Vagina (tissue), 2 donors: ENCODE data around the gene KIAA1210.

ENCODE experiments used
- POLR2AphosphoS5 ChIP-seq, 2 donors: sonication (generic); formaldehyde crosslinking; IDR thresholded peaks; one replicate each; pipeline ENCODE4 v1.9.0; 2017; ENCODE audit warnings: antibody characterized with exemption in 2 of 2, mild to moderate bottlenecking in 2 of 2, low read depth in 1 of 2; ENCODE audit not compliant: insufficient read depth in 1 of 2
- TF ChIP-seq, protein P1 (sequence below), 3 experiments: fragments of 450-650 bp in 2 of 3; fragments of 200-600 bp in 1 of 3; sonication (generic) in 1 of 3; IDR thresholded peaks; one replicate each; pipeline ENCODE4 v1.5.1; 2017 to 2019; ENCODE audit warnings: antibody characterized with exemption in 3 of 3, mild to moderate bottlenecking in 2 of 3, moderate library complexity in 2 of 3

DNA sequence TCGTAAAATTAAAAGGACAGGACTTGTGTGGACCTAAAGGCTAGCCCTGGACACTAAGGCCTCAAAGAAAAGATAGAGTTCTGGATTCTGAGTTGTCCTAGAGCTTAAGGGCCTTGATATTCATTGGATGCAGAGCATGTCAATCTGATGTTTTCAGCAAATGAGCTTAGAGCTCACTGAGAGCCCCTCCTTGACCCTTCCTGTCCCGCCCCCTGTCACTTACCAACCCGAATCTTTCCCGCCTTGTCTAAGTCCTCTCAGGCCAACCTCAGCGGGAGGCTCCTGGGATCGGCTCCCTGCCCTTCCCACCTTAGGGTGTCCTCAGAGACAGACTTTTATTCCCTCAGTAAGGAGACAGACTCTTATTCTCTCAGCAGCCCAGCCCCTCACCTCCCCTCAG lies 54.9 kb downstream of the KIAA1210 start, which contains the start of gene CT47C1:
- TF ChIP-seq, protein P1, sequence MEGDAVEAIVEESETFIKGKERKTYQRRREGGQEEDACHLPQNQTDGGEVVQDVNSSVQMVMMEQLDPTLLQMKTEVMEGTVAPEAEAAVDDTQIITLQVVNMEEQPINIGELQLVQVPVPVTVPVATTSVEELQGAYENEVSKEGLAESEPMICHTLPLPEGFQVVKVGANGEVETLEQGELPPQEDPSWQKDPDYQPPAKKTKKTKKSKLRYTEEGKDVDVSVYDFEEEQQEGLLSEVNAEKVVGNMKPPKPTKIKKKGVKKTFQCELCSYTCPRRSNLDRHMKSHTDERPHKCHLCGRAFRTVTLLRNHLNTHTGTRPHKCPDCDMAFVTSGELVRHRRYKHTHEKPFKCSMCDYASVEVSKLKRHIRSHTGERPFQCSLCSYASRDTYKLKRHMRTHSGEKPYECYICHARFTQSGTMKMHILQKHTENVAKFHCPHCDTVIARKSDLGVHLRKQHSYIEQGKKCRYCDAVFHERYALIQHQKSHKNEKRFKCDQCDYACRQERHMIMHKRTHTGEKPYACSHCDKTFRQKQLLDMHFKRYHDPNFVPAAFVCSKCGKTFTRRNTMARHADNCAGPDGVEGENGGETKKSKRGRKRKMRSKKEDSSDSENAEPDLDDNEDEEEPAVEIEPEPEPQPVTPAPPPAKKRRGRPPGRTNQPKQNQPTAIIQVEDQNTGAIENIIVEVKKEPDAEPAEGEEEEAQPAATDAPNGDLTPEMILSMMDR (IDR thresholded peaks at IDR 0.05) = no peak
- no peak for TF ChIP-seq POLR2AphosphoS5 (IDR thresholded peaks at IDR 0.05; ENCODE audit: insufficient read depth in 1 of 2, low read depth in 1 of 2)
